Upper lobe of left lung (tissue), 6 donors: ENCODE data around the gene TMEM114. TPM values are rescaled to one million over a fixed set of nuclear protein-coding genes. Genes with fewer than 3 reads are reported as not detected.

Experiments
- ATAC-seq, 2 donors: fragments of 200-7000 bp; cut with Tn5 transposase; one replicate each; pipeline ENCODE4 v1.9.1; 2022; ENCODE audit warnings: mild to moderate bottlenecking in 2 of 2, moderate library complexity in 2 of 2; ENCODE audit not compliant: low FRiP score in 2 of 2
- DNase-seq, 2 donors: peaks; one replicate each; pipeline ENCODE4 v3.0.0-alpha.2; 2019 to 2020
- H3K27ac ChIP-seq, 4 donors: fragments of 200-600 bp; sonication (generic); one replicate each; pipeline ENCODE4 v1.5.1; 2016 to 2019
- H3K27me3 ChIP-seq, 4 donors: fragments of 200-600 bp; sonication (generic); one replicate each; pipeline ENCODE4 v1.5.1; 2017 to 2019
- H3K36me3 ChIP-seq, 4 donors: fragments of 200-600 bp; sonication (generic); one replicate each; pipeline ENCODE4 v1.5.1; 2016 to 2019
- H3K4me1 ChIP-seq, 4 donors: fragments of 200-600 bp; sonication (generic); one replicate each; pipeline ENCODE4 v1.5.1; 2018 to 2019
- H3K4me3 ChIP-seq, 4 donors: fragments of 200-600 bp; sonication (generic); one replicate each; pipeline ENCODE4 v1.5.1; 2017 to 2019; ENCODE audit warnings: mild to moderate bottlenecking in 2 of 4, moderate library complexity in 1 of 4
- H3K9me3 ChIP-seq, 4 donors: fragments of 200-600 bp; sonication (generic); one replicate each; pipeline ENCODE4 v1.5.1; 2018 to 2019
- CTCF ChIP-seq, 6 experiments: fragments of 450-650 bp in 4 of 6; fragments of 200-600 bp in 2 of 6; sonication (generic) in 2 of 6; IDR thresholded peaks; one replicate each; pipeline ENCODE4 v1.5.1; 2016 to 2019; ENCODE audit warnings: antibody characterized with exemption in 6 of 6
- EP300 ChIP-seq, 4 donors: sonication (generic); formaldehyde crosslinking; IDR thresholded peaks; one replicate each; pipeline ENCODE4 v1.5.1; 2017; ENCODE audit warnings: antibody characterized with exemption in 4 of 4, control low read depth in 2 of 4
- POLR2A ChIP-seq, 4 donors: fragments of 450-650 bp; IDR thresholded peaks; one replicate each; pipeline ENCODE4 v1.5.1; 2016 to 2017; ENCODE audit warnings: antibody characterized with exemption in 4 of 4, mild to moderate bottlenecking in 2 of 4
- POLR2AphosphoS5 ChIP-seq, 2 donors: sonication (generic); formaldehyde crosslinking; IDR thresholded peaks; one replicate each; pipeline ENCODE4 v1.5.1; 2017; ENCODE audit warnings: antibody characterized with exemption in 2 of 2
- WGBS, 2 donors: methylation state at CpG; one replicate each; pipeline ENCODE4 v1.1.5; 2017 to 2018; 5-methylcytosine and 5-hydroxymethylcytosine counted together
- total RNA-seq, 6 donors: library from RNA; depleted of rRNA in 4 of 6; stranded (reverse); fragments of >200 nt in 4 of 6; gene quantifications; one replicate each; pipeline versions ENCODE4 v1.1.0 to v1.2.1, GENCODE V29; 2016 to 2021
- donor health status: DM: no; HTN: no; CAD: no; lungs with moderate emphysema.
- donor health status: DM: no; HTN: yes; CAD: no; lungs with severe emphysema.

TMEM114 gene
- total RNA-seq, 6 donors from 2014 or later, result not detected

GRCh38 chr16:8611886-8612600 is 21.7 kb upstream of the TMEM114 start:
- no peak overlapping the region for H3K4me3 ChIP-seq
- H3K27me3 ChIP-seq, result no peaks in the 10 kb centered on the region
- no peaks in the 10 kb centered on the region for H3K36me3 ChIP-seq
- H3K27ac ChIP-seq, result no peak overlapping the region
- DNase-seq (no peak), ATAC-seq (no peak)
- no peaks in the 10 kb centered on the region for H3K4me1 ChIP-seq
- H3K9me3 ChIP-seq, result no peaks in the 10 kb centered on the region
- 67 to 88% methylated on average over 1 of the region's 1 CpG for WGBS, 2 donors
- TF ChIP-seq POLR2A (IDR thresholded peaks at IDR 0.05) (no peak), EP300 (IDR thresholded peaks at IDR 0.05) (no peak), CTCF (IDR thresholded peaks at IDR 0.05) (no peak), POLR2AphosphoS5 (IDR thresholded peaks at IDR 0.05) (no peak)

- TF ChIP-seq POLR2AphosphoS5 (IDR thresholded peaks at IDR 0.05) (no peak), POLR2A (IDR thresholded peaks at IDR 0.05) (no peak), EP300 (IDR thresholded peaks at IDR 0.05) (no peak), CTCF (IDR thresholded peaks at IDR 0.05) (no peak)
- Histone ChIP-seq H3K4me1 (no peaks in the 10 kb centered on the region), H3K4me3 (no peak overlapping the region), H3K27me3 (no peaks in the 10 kb centered on the region), H3K36me3 (no peaks in the 10 kb centered on the region), H3K9me3 (no peaks in the 10 kb centered on the region), H3K27ac (no peak overlapping the region)
- ATAC-seq, result no peak
- 69 to 80% methylated on average over 4 of the region's 4 CpGs for WGBS, 2 donors
- no peak for DNase-seq
These were observed 20.8 kb upstream of the TMEM114 start for GRCh38 chr16:8611122-8611521.

GRCh38 chr16:8607214-8607613 is 16.9 kb upstream of the TMEM114 start:
- no peak overlapping the region for H3K4me3 ChIP-seq
- no peaks in the 10 kb centered on the region for H3K36me3 ChIP-seq
- DNase-seq (no peak), ATAC-seq (no peak)
- H3K9me3 ChIP-seq, result no peaks in the 10 kb centered on the region
- TF ChIP-seq POLR2AphosphoS5 (IDR thresholded peaks at IDR 0.05) (no peak), EP300 (IDR thresholded peaks at IDR 0.05) (no peak), POLR2A (IDR thresholded peaks at IDR 0.05) (no peak), CTCF (IDR thresholded peaks at IDR 0.05) (no peak)
- H3K4me1 ChIP-seq, result no peaks in the 10 kb centered on the region
- H3K27ac ChIP-seq, result no peak overlapping the region
- WGBS, 2 donors, result 69 to 73% methylated on average over 8 to 9 of the region's 9 CpGs
- H3K27me3 ChIP-seq, result no peaks in the 10 kb centered on the region

- DNase-seq (no peak), ATAC-seq (no peak)
- Histone ChIP-seq H3K4me3 (no peak overlapping the region), H3K9me3 (no peaks in the 10 kb centered on the region), H3K36me3 (no peaks in the 10 kb centered on the region), H3K27me3 (no peaks in the 10 kb centered on the region), H3K27ac (no peak overlapping the region), H3K4me1 (no peaks in the 10 kb centered on the region)
- TF ChIP-seq POLR2AphosphoS5 (IDR thresholded peaks at IDR 0.05), result no peak
- no peak for TF ChIP-seq POLR2A (IDR thresholded peaks at IDR 0.05)
These were observed 15.2 kb upstream of the TMEM114 start for GRCh38 chr16:8605554-8605953.

GRCh38 chr16:8600144-8600775 is 9.9 kb upstream of the TMEM114 start:
- ATAC-seq, result no peak
- TF ChIP-seq POLR2A (IDR thresholded peaks at IDR 0.05) (no peak), POLR2AphosphoS5 (IDR thresholded peaks at IDR 0.05) (no peak), CTCF (IDR thresholded peaks at IDR 0.05) (no peak), EP300 (IDR thresholded peaks at IDR 0.05) (no peak)
- H3K36me3 ChIP-seq, result no peaks in the 10 kb centered on the region

More at GRCh38 chr16:8600144-8600775, 9.9 kb upstream of the TMEM114 start:
- Histone ChIP-seq H3K4me1 (no peaks in the 10 kb centered on the region), H3K27me3 (no peaks in the 10 kb centered on the region), H3K9me3 (peaks cover 0 to 17% (median 10%) of the 10 kb centered on the region in 4 donors), H3K4me3 (no peak overlapping the region), H3K27ac (no peak overlapping the region)
- DNase-seq, result peak in 1 of 2 donors; percentile 63
- WGBS, 2 donors, result 55 to 69% methylated on average over 5 to 10 of the region's 11 CpGs
